MM.1S (cell line): ENCODE results near the gene YIPF7.

Experiments used
- CTCF ChIP-seq: fragments of 300-600 bp; sonication (generic); IDR thresholded peaks from 2 replicates; pipeline ENCODE4 v1.5.1; 2016; ENCODE audit warnings: antibody characterized with exemption, low read length, mixed read lengths
- EZH2phosphoT487 ChIP-seq: fragments of 300-600 bp; sonication (generic); IDR thresholded peaks from 2 replicates; pipeline ENCODE4 v1.6.1; 2018; ENCODE audit warnings: antibody characterized with exemption, low read length

GRCh38 chr4:44670506-44671199, 19.2 kb upstream of the YIPF7 start:
- TF ChIP-seq CTCF = no peak
- no peak for TF ChIP-seq EZH2phosphoT487
